Keratinocyte (primary cell): Measurements from ENCODE around the gene PHIP. TPM values are rescaled to one million over a fixed set of nuclear protein-coding genes. Genes with fewer than 3 reads are reported as not detected.

Experiments used
- DNase-seq: peaks from one replicate; pipeline ENCODE4 v3.0.0-alpha.2; 2011; ENCODE audit warnings: low read depth, missing footprints, low spot score
- FAIRE-seq: peaks from 2 replicates; lab custom pipeline; 2011; peaks lifted over from hg19 to GRCh38; lab: Jason Lieb, UNC
- H2AFZ ChIP-seq: 2 replicates; pipeline ENCODE4 v1.6.0; 2012; ENCODE audit warnings: low read length, control low read depth, inconsistent platforms; ENCODE audit not compliant: control insufficient read depth
- H3K27ac ChIP-seq: 2 replicates; pipeline ENCODE4 v1.5.1; 2011; ENCODE audit warnings: low read length; ENCODE audit not compliant: control insufficient read depth, insufficient read depth
- H3K27me3 ChIP-seq: 3 replicates; pipeline ENCODE4 v1.6.0; 2011; ENCODE audit warnings: low read length; ENCODE audit not compliant: control insufficient read depth, insufficient read depth; ENCODE audit errors: extremely low read depth
- H3K36me3 ChIP-seq, 2 experiments: 2 replicates in 1 of 2; 3 replicates in 1 of 2; pipeline ENCODE4 v1.5.1; 2011; ENCODE audit warnings: low read length in 2 of 2, mild to moderate bottlenecking in 1 of 2; ENCODE audit not compliant: control insufficient read depth in 2 of 2, insufficient read depth in 2 of 2; ENCODE audit errors: extremely low read depth in 1 of 2
- H3K4me1 ChIP-seq: 3 replicates; pipeline ENCODE4 v1.5.1; 2011; ENCODE audit warnings: low read length; ENCODE audit not compliant: control insufficient read depth, insufficient read depth; ENCODE audit errors: extremely low read depth
- H3K4me2 ChIP-seq: 3 replicates; pipeline ENCODE4 v1.6.0; 2011; ENCODE audit warnings: low read depth, low read length; ENCODE audit not compliant: control insufficient read depth, insufficient read depth; ENCODE audit errors: extremely low read depth
- H3K4me3 ChIP-seq, 3 experiments: fragments of 200-600 bp in 1 of 3; sonication (generic) in 1 of 3; 2 replicates in 2 of 3; 3 replicates in 1 of 3; pipeline ENCODE4 v1.5.1; 2011 to 2016; ENCODE audit warnings: low read length in 3 of 3, mild to moderate bottlenecking in 3 of 3, control low read depth in 2 of 3, inconsistent platforms in 1 of 3, low read depth in 1 of 3, mixed read lengths in 1 of 3, mixed run types in 1 of 3, moderate library complexity in 1 of 3; ENCODE audit not compliant: control insufficient read depth in 2 of 3, insufficient read depth in 2 of 3; ENCODE audit errors: extremely low read depth in 1 of 3
- H3K79me2 ChIP-seq: 2 replicates; pipeline ENCODE4 v1.6.0; 2012; ENCODE audit warnings: low read length; ENCODE audit not compliant: control insufficient read depth, insufficient read depth
- H3K9ac ChIP-seq: 3 replicates; pipeline ENCODE4 v1.6.0; 2011; ENCODE audit warnings: low read length; ENCODE audit not compliant: control insufficient read depth, insufficient read depth; ENCODE audit errors: extremely low read depth
- H3K9me1 ChIP-seq: 3 replicates; pipeline ENCODE4 v1.6.0; 2011; ENCODE audit warnings: low read length; ENCODE audit not compliant: control insufficient read depth, insufficient read depth; ENCODE audit errors: extremely low read depth
- H3K9me3 ChIP-seq: 2 replicates; pipeline ENCODE4 v1.5.1; 2012; ENCODE audit warnings: low read depth, low read length; ENCODE audit not compliant: control insufficient read depth
- H4K20me1 ChIP-seq: 3 replicates; pipeline ENCODE4 v1.6.0; 2011; ENCODE audit warnings: low read length; ENCODE audit not compliant: control insufficient read depth, insufficient read depth; ENCODE audit errors: extremely low read depth
- CTCF ChIP-seq, 3 experiments: IDR thresholded peaks in 1 of 3; conservative IDR thresholded peaks in 1 of 3; optimal IDR thresholded peaks in 1 of 3; 2 replicates in 2 of 3; 3 replicates in 1 of 3; pipeline versions ENCODE3 to v1.5.1; 2011; ENCODE audit warnings: low read length in 3 of 3, mild to moderate bottlenecking in 3 of 3, moderate library complexity in 2 of 3, control low read depth in 1 of 3, inconsistent platforms in 1 of 3; ENCODE audit not compliant: insufficient read depth in 2 of 3; ENCODE audit errors: extremely low read depth in 1 of 3
- EZH2 ChIP-seq: IDR thresholded peaks from one replicate; pipeline ENCODE4 v1.6.1; 2012; ENCODE audit warnings: inconsistent platforms, mild to moderate bottlenecking, low read length, moderate library complexity
- dilution Hi-C: fragments of 300-500 bp; cut with MboI; formaldehyde crosslinking; loops from one replicate; pipeline ENCODE4 v1.7.0; 2020; ENCODE audit warnings: low sequenced_read_pairs; ENCODE audit not compliant: extremely low pct_ligation_motif_present
- polyA plus RNA-seq, 5 experiments: library from polyadenylated mRNA; depleted of rRNA in 3 of 5; stranded (reverse) in 3 of 5; stranded (forward) in 1 of 5; unstranded in 1 of 5; fragments of >200 nt; gene quantifications; 1 replicate in 1 of 5; 2 replicates in 3 of 5; 3 replicates in 1 of 5; pipeline versions ENCODE4 v1.2.1 to v1.2.3, GENCODE V29; 2011 to 2012; ENCODE audit warnings: missing spikeins in 2 of 5, low read depth in 1 of 5, low replicate concordance in 1 of 5

Gene PHIP
- polyA plus RNA-seq, 1 donor (not counting 4 experiments of a cell fraction or from before 2014, with no cell fraction given): 7.9 TPM

DNA sequence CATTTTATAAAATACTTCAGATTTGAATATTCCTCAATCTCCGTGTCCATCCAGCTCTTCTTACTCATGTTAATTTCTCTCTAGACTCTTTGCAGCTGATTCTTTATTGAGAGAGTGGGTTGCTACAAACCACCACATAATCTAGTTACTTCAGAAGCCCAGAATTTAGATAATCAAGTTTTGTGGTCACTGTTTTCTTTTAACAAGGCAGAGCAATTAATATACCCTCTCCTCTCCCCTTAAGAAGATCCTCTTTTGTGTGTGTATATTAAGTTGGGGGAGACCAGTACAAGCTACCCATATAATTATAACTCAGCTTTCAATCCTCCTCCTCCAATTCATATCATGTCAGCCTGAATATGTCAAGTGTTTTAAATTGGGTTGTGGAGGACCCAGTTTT is 115.6 kb downstream of the PHIP start:
- peaks cover 2% of the 10 kb centered on the region for H3K9me1 ChIP-seq
- H3K4me2 ChIP-seq: no peak overlapping the region
- no peaks in the 10 kb centered on the region for H3K4me1 ChIP-seq
- peaks cover 3 to 8% of the 10 kb centered on the region in 2 experiments for H3K36me3 ChIP-seq
- DNase-seq: no peak
- dilution Hi-C loops: no loop called here
- H3K9me3 ChIP-seq: no peaks in the 10 kb centered on the region
- no peak overlapping the region for H3K9ac ChIP-seq
- no peaks in the 10 kb centered on the region for H4K20me1 ChIP-seq
- no peak overlapping the region for H2AFZ ChIP-seq
- H3K27me3 ChIP-seq: no peaks in the 10 kb centered on the region
- no peak for FAIRE-seq
- no peak for TF ChIP-seq EZH2
- no peak for TF ChIP-seq CTCF (optimal IDR thresholded peaks at IDR 0.05 in 1 of 3, IDR thresholded peaks at IDR 0.05 in 1 of 3, conservative IDR thresholded peaks at IDR 0.05 in 1 of 3; ENCODE audit: extremely low read depth in 1 of 3, insufficient read depth in 2 of 3, low read length in 3 of 3)
- H3K4me3 ChIP-seq: no peak overlapping the region
- H3K27ac ChIP-seq: no peak overlapping the region
- no peaks in the 10 kb centered on the region for H3K79me2 ChIP-seq

DNA sequence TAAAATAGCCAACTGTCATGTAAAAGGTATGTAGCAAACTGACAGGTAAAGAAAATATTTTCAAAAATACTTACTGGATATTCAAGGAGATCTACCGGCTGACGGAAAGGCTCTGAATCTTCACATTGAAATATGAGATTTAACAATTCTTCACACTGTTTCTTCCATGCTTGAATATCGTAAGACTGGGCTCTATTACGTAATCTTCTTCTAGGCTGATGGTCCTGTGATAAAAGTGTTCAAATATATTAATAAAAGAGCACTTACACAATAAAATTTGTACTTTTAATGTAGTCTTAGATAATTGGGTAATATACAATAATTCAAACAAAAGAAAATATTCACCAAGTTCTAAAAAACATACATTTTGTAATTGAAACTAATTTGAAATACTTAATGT is 123.3 kb downstream of the PHIP start:
- Histone ChIP-seq H3K9me1 (no peaks in the 10 kb centered on the region), H3K27ac (no peak overlapping the region), H2AFZ (no peak overlapping the region), H3K27me3 (no peaks in the 10 kb centered on the region), H3K79me2 (no peaks in the 10 kb centered on the region), H3K4me1 (no peaks in the 10 kb centered on the region), H4K20me1 (no peaks in the 10 kb centered on the region), H3K9me3 (no peaks in the 10 kb centered on the region), H3K4me3 (no peak overlapping the region), H3K9ac (no peak overlapping the region), H3K4me2 (no peak overlapping the region), H3K36me3 (peaks cover 2 to 3% of the 10 kb centered on the region in 2 experiments)
- TF ChIP-seq CTCF (optimal IDR thresholded peaks at IDR 0.05 in 1 of 3, IDR thresholded peaks at IDR 0.05 in 1 of 3, conservative IDR thresholded peaks at IDR 0.05 in 1 of 3; ENCODE audit: extremely low read depth in 1 of 3, insufficient read depth in 2 of 3, low read length in 3 of 3) (no peak), EZH2 (no peak)
- FAIRE-seq (no peak), DNase-seq (no peak)
- dilution Hi-C loops: no loop called here
